ENCODE results near the gene TBRG1. TPM values are rescaled to one million over a fixed set of nuclear protein-coding genes. Genes with fewer than 3 reads are reported as not detected.

TBRG1 gene
- total and polyA plus RNA-seq, 2 of the 4 experiments (the other 2 are of a cell fraction), result 13.3 to 23.2 TPM

DNA sequence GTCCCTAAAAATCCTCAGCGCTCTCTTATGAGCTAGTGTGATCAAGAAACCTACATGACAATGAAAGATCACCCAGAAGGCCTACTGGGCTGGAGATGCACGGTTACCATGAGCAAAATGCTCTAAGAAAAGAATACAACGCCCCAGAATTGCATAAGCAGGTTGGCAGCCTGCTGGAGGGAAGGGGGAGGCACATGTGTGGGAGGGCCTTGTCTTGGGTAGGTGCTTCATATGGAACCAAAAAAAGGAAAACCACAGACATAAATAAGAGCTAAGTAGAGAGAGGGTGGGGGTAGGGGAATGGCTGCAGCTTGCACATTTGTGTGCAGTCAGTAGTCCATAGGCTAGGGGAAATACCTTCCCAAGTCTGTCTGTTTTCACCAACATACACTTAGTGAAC lies 48.1 kb downstream of the TBRG1 start:
- no peak overlapping the region for H3K56ac ChIP-seq (ENCODE audit: extremely low read depth, insufficient read depth, low read length)
- CTCF ChIA-PET, result interaction anchor here (1.2 kb wide), 1 partner anchor 166 kb away, joined by 4 read pairs; no protein-coding TSS in a partner anchor
- no peak for TF ChIP-seq NFE2L2 (IDR thresholded peaks at IDR 0.05; ENCODE audit: low read depth, low read length)
- no peak for TF ChIP-seq ELK1 (IDR thresholded peaks at IDR 0.05; ENCODE audit: borderline replicate concordance, low read depth, low read length)
- no peak for TF ChIP-seq MAZ (IDR thresholded peaks at IDR 0.05; ENCODE audit: borderline replicate concordance, low read depth, low read length)
- no peak for TF ChIP-seq CHD1 (IDR thresholded peaks at IDR 0.05; ENCODE audit: low read depth, low read length)
- no peak for TF ChIP-seq RCOR1 (IDR thresholded peaks at IDR 0.05; ENCODE audit: insufficient replicate concordance, low read length)
- TF ChIP-seq, protein P1, sequence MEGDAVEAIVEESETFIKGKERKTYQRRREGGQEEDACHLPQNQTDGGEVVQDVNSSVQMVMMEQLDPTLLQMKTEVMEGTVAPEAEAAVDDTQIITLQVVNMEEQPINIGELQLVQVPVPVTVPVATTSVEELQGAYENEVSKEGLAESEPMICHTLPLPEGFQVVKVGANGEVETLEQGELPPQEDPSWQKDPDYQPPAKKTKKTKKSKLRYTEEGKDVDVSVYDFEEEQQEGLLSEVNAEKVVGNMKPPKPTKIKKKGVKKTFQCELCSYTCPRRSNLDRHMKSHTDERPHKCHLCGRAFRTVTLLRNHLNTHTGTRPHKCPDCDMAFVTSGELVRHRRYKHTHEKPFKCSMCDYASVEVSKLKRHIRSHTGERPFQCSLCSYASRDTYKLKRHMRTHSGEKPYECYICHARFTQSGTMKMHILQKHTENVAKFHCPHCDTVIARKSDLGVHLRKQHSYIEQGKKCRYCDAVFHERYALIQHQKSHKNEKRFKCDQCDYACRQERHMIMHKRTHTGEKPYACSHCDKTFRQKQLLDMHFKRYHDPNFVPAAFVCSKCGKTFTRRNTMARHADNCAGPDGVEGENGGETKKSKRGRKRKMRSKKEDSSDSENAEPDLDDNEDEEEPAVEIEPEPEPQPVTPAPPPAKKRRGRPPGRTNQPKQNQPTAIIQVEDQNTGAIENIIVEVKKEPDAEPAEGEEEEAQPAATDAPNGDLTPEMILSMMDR (conservative IDR thresholded peaks at IDR 0.05; ENCODE audit: low read depth, low read length), result no peak
- no peak for TF ChIP-seq RFX5 (IDR thresholded peaks at IDR 0.05; ENCODE audit: low read depth, low read length)
- TF ChIP-seq BHLHE40 (IDR thresholded peaks at IDR 0.05; ENCODE audit: low read depth, low read length), result no peak
- no peak for TF ChIP-seq FOS (IDR thresholded peaks at IDR 0.05; ENCODE audit: low read depth, low read length)
- no peak for TF ChIP-seq SMC3 (IDR thresholded peaks at IDR 0.05; ENCODE audit: low read depth, low read length)
- no peak for TF ChIP-seq CEBPB (IDR thresholded peaks at IDR 0.05; ENCODE audit: low read depth, low read length)
- TF ChIP-seq RAD21 (IDR thresholded peaks at IDR 0.05; ENCODE audit: low read length), result no peak
- TF ChIP-seq MAFK (IDR thresholded peaks at IDR 0.05; ENCODE audit: low read depth, low read length), result no peak
- no peak for TF ChIP-seq USF2 (IDR thresholded peaks at IDR 0.05; ENCODE audit: low read depth, low read length)
- TF ChIP-seq MXI1 (IDR thresholded peaks at IDR 0.05; ENCODE audit: borderline replicate concordance, low read depth, low read length), result no peak
- no peak for TF ChIP-seq POLR2A (IDR thresholded peaks at IDR 0.05; ENCODE audit: low read depth, low read length)
- no peak overlapping the region for H3K4ac ChIP-seq (ENCODE audit: low read depth, low read length)
- dilution Hi-C loops (cut with HindIII; ENCODE audit: low sequenced_read_pairs, unreplicated experiment), result no loop called here
- peaks cover 4% of the 10 kb centered on the region; the same call in 1 of the 2 replicates for H3K9me1 ChIP-seq (ENCODE audit: insufficient read depth, low read length)
- H4K5ac ChIP-seq (ENCODE audit: low read depth, low read length), result no peak overlapping the region
- no peak overlapping the region for H2BK120ac ChIP-seq (ENCODE audit: low read depth, low read length)
- no peak overlapping the region for H4K8ac ChIP-seq (ENCODE audit: low read depth in 2 of 2, low read length in 2 of 2)
- no peaks in the 10 kb centered on the region for H4K20me1 ChIP-seq (ENCODE audit: insufficient read depth, low read length)
- no peak overlapping the region for H2AK5ac ChIP-seq (ENCODE audit: low read depth, low read length)
- no peak overlapping the region for H3K23ac ChIP-seq (ENCODE audit: low read depth, low read length)
- H3K4me3 ChIP-seq (ENCODE audit: insufficient read depth, low read depth, low read length), result no peak overlapping the region
- H2BK5ac ChIP-seq (ENCODE audit: low read depth, low read length, poor library complexity, severe bottlenecking), result no peak overlapping the region
- 30% methylated on average over 2 of the region's 3 CpGs; no CpG with 5 or more reads in 1 of the 2 experiments for WGBS, 2 experiments (ENCODE audit: extremely low coverage in 2 of 2, insufficient read length in 1 of 2)
- in situ Hi-C loops (cut with MboI; ENCODE audit: low sequenced_read_pairs), result loop anchor here (5.0 to 25.0 kb wide), 2 partner anchors 92 to 742 kb away; partner anchors contain the start of gene ESAM
- no peak overlapping the region for H2AK9ac ChIP-seq (replicated peaks; ENCODE audit: low read depth, low read length, poor library complexity)
- DNase-seq (peak; percentile 9), ATAC-seq (ENCODE audit: low read depth) (no peak)
- H3K18ac ChIP-seq (ENCODE audit: low read depth, low read length), result no peak overlapping the region
- no peak overlapping the region for H3K14ac ChIP-seq (replicated peaks; ENCODE audit: low read depth, low read length)
- POLR2A ChIA-PET (ENCODE audit: unreplicated experiment), result interaction anchor here (0.6 kb wide), 1 partner anchor 1616 kb away, joined by 5 read pairs; no protein-coding TSS in a partner anchor
- H3K4me1 ChIP-seq (ENCODE audit: control insufficient read depth, insufficient read depth, low read length), result peaks cover 5% of the 10 kb centered on the region; the same call in 1 of the 2 replicates
- no peak overlapping the region for H2BK20ac ChIP-seq (ENCODE audit: low read depth, low read length)
- H3K79me1 ChIP-seq (ENCODE audit: low read depth in 1 of 2, low read length in 2 of 2), result peaks cover 10 to 19% of the 10 kb centered on the region in 2 experiments; a peak in 3 of 4 replicates
- no peaks in the 10 kb centered on the region for H3K27me3 ChIP-seq (ENCODE audit: control insufficient read depth, insufficient read depth, low read length)
- H2BK15ac ChIP-seq (ENCODE audit: low read depth, low read length), result no peak overlapping the region
- no peak overlapping the region for H3K4me2 ChIP-seq (ENCODE audit: low read depth, low read length)
- BruUV-seq (replicated peaks), result no TSS peak
- intact Hi-C loops (cut with micrococcal nuclease), result loop anchor here (2.0 to 10.0 kb wide), 2 partner anchors 74 to 196 kb away; no protein-coding TSS in a partner anchor
- H3K9ac ChIP-seq (ENCODE audit: low read depth, low read length), result no peak overlapping the region
- H2AFZ ChIP-seq (replicated peaks; ENCODE audit: low read length, poor library complexity), result no peak overlapping the region
- H3K9me3 ChIP-seq (ENCODE audit: control insufficient read depth, insufficient read depth, low read length), result no peaks in the 10 kb centered on the region
- no peak overlapping the region for H4K91ac ChIP-seq (ENCODE audit: insufficient read depth, low read depth, low read length)
- no peaks in the 10 kb centered on the region; the same call in 1 of the 2 replicates for H3K36me3 ChIP-seq (ENCODE audit: control insufficient read depth, insufficient read depth, low read length)
- no peak overlapping the region for H3K27ac ChIP-seq (ENCODE audit: insufficient read depth, low read length)
